ENCODE measurements around the gene PI4KA. TPM values are rescaled to one million over a fixed set of nuclear protein-coding genes. Genes with fewer than 3 reads are reported as not detected.

PI4KA gene
- total RNA-seq, 1 experiment from 2014 or later = 54.3 TPM

- POLR2A ChIA-PET = interaction anchor here (0.5 kb wide), 1 partner anchor 117 kb away, joined by 10 read pairs; no protein-coding TSS in a partner anchor
- ATAC-seq = no peak
- intact Hi-C loops (cut with micrococcal nuclease; ENCODE audit: unreplicated experiment) (no loop called here), in situ Hi-C loops (cut with HindIII; ENCODE audit: low pct_unique_long_range_greater_than_20kb, low sequenced_read_pairs) (no loop called here)
- no peaks in the 10 kb centered on the region for H3K4me1 ChIP-seq (ENCODE audit: control insufficient read depth, insufficient read depth, low read length)
- no TSS peak for BruUV-seq (replicated peaks)
- no peak for DNase-seq (ENCODE audit: low read depth, low spot score)
- CTCF ChIA-PET = no interaction called here
- H3K27ac ChIP-seq (ENCODE audit: low read length) = no peak overlapping the region
- no peaks in the 10 kb centered on the region for H3K27me3 ChIP-seq (ENCODE audit: control insufficient read depth, insufficient read depth, low read length)
- H3K36me3 ChIP-seq (ENCODE audit: control insufficient read depth, insufficient read depth, low read length) = peaks cover 3% of the 10 kb centered on the region; the same call in 1 of the 2 replicates
- no peak for TF ChIP-seq TCF7L2 (IDR thresholded peaks at IDR 0.05; ENCODE audit: low read depth, low read length)
- no peak for TF ChIP-seq CTCF (IDR thresholded peaks at IDR 0.05)
- no peak for TF ChIP-seq POLR2AphosphoS5 (IDR thresholded peaks at IDR 0.05; ENCODE audit: low read depth, low read length)
- TF ChIP-seq SIN3A (IDR thresholded peaks at IDR 0.05; ENCODE audit: borderline replicate concordance, insufficient read depth, low read depth, low read length) = no peak
- TF ChIP-seq, protein P1, sequence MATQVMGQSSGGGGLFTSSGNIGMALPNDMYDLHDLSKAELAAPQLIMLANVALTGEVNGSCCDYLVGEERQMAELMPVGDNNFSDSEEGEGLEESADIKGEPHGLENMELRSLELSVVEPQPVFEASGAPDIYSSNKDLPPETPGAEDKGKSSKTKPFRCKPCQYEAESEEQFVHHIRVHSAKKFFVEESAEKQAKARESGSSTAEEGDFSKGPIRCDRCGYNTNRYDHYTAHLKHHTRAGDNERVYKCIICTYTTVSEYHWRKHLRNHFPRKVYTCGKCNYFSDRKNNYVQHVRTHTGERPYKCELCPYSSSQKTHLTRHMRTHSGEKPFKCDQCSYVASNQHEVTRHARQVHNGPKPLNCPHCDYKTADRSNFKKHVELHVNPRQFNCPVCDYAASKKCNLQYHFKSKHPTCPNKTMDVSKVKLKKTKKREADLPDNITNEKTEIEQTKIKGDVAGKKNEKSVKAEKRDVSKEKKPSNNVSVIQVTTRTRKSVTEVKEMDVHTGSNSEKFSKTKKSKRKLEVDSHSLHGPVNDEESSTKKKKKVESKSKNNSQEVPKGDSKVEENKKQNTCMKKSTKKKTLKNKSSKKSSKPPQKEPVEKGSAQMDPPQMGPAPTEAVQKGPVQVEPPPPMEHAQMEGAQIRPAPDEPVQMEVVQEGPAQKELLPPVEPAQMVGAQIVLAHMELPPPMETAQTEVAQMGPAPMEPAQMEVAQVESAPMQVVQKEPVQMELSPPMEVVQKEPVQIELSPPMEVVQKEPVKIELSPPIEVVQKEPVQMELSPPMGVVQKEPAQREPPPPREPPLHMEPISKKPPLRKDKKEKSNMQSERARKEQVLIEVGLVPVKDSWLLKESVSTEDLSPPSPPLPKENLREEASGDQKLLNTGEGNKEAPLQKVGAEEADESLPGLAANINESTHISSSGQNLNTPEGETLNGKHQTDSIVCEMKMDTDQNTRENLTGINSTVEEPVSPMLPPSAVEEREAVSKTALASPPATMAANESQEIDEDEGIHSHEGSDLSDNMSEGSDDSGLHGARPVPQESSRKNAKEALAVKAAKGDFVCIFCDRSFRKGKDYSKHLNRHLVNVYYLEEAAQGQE (IDR thresholded peaks at IDR 0.05; ENCODE audit: insufficient read depth in 1 of 2, low read depth in 2 of 2, low read length in 1 of 2) = no peak
- no peak overlapping the region for H3K4me3 ChIP-seq (ENCODE audit: low read depth in 2 of 2, low read length in 2 of 2)
- H3K9me3 ChIP-seq (ENCODE audit: control insufficient read depth, insufficient read depth, low read depth, low read length) = no peaks in the 10 kb centered on the region
Observed at GRCh38 chr22:20779818-20780158, 78.8 kb downstream of the PI4KA start.

DNA sequence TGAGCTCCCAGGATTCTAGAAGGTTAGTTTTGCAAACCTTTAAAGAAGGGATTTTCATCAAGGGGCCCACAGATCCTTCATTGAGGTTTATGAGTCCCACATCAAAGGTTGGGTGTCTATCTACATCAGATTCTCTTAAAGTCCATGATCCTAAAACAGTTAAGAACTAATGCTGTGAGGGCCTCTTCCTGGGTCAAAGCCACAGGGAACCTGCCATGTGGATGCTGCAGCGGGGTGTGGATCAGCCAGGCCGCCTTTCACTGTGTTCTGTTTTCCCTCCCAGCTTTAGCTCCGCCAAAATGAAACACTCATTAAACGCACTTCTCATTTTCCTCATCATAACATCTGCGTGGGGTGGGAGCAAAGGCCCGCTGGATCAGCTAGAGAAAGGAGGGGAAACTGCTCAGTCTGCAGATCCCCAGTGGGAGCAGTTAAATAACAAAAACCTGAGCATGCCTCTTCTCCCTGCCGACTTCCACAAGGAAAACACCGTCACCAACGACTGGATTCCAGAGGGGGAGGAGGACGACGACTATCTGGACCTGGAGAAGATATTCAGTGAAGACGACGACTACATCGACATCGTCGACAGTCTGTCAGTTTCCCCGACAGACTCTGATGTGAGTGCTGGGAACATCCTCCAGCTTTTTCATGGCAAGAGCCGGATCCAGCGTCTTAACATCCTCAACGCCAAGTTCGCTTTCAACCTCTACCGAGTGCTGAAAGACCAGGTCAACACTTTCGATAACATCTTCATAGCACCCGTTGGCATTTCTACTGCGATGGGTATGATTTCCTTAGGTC lies 79.4 kb downstream of the PI4KA start:
- Histone ChIP-seq H3K27ac (ENCODE audit: low read length) (no peak overlapping the region), H3K36me3 (ENCODE audit: control insufficient read depth, insufficient read depth, low read length) (peaks cover 3% of the 10 kb centered on the region; the same call in 1 of the 2 replicates), H3K9me3 (ENCODE audit: control insufficient read depth, insufficient read depth, low read depth, low read length) (no peaks in the 10 kb centered on the region), H3K27me3 (ENCODE audit: control insufficient read depth, insufficient read depth, low read length) (no peaks in the 10 kb centered on the region), H3K4me1 (ENCODE audit: control insufficient read depth, insufficient read depth, low read length) (no peaks in the 10 kb centered on the region), H3K4me3 (ENCODE audit: low read depth in 2 of 2, low read length in 2 of 2) (no peak overlapping the region)
- POLR2A ChIA-PET = interaction anchor here (0.5 kb wide), 1 partner anchor 118 kb away, joined by 10 read pairs; no protein-coding TSS in a partner anchor
- ATAC-seq (no peak), DNase-seq (ENCODE audit: low read depth, low spot score) (no peak)
- intact Hi-C loops (cut with micrococcal nuclease; ENCODE audit: unreplicated experiment) (no loop called here), in situ Hi-C loops (cut with HindIII; ENCODE audit: low pct_unique_long_range_greater_than_20kb, low sequenced_read_pairs) (no loop called here)
- TF ChIP-seq TCF7L2 (IDR thresholded peaks at IDR 0.05; ENCODE audit: low read depth, low read length) (no peak), POLR2AphosphoS5 (IDR thresholded peaks at IDR 0.05; ENCODE audit: low read depth, low read length) (no peak), SIN3A (IDR thresholded peaks at IDR 0.05; ENCODE audit: borderline replicate concordance, insufficient read depth, low read depth, low read length) (no peak), CTCF (IDR thresholded peaks at IDR 0.05) (no peak)
- TF ChIP-seq, protein P1 (IDR thresholded peaks at IDR 0.05; ENCODE audit: insufficient read depth in 1 of 2, low read depth in 2 of 2, low read length in 1 of 2) = no peak
- CTCF ChIA-PET = no interaction called here
- no TSS peak for BruUV-seq (replicated peaks)
